ENCODE data around the gene CEMIP2.
"Not testable (repeated sequence)": the region's sequence is repeated elsewhere in the genome, so short reads cannot be mapped to it uniquely, and the experiment has no call there.

Gene CEMIP2

GRCh38 chr9:71706176-71706575, 62.1 kb downstream of the CEMIP2 start:
- no peak for DNase-seq

- DNase-seq, result no peak
Measured at GRCh38 chr9:71704796-71705195, 63.5 kb downstream of the CEMIP2 start.

- no peak for DNase-seq
Measured at GRCh38 chr9:71703172-71703872, 65.0 kb downstream of the CEMIP2 start.

- DNase-seq, result no peak
Measured at GRCh38 chr9:71697882-71698281, 70.4 kb downstream of the CEMIP2 start.

GRCh38 chr9:71694332-71694731, 74.0 kb downstream of the CEMIP2 start:
- DNase-seq, result no peak

GRCh38 chr9:71693607-71694006, 74.7 kb downstream of the CEMIP2 start:
- DNase-seq, result no peak

- no peak for DNase-seq
Measured at GRCh38 chr9:71692337-71692736, 76.0 kb downstream of the CEMIP2 start.

GRCh38 chr9:71691576-71691975, 76.7 kb downstream of the CEMIP2 start:
- DNase-seq, result not testable (repeated sequence)

- no peak for DNase-seq
Measured at GRCh38 chr9:71690689-71691435, 77.5 kb downstream of the CEMIP2 start.

GRCh38 chr9:71690063-71690688, 78.1 kb downstream of the CEMIP2 start:
- peak; percentile 45 for DNase-seq

- DNase-seq, result no peak
Measured at GRCh38 chr9:71687676-71688075, 80.6 kb downstream of the CEMIP2 start.

GRCh38 chr9:71685988-71686387, 82.3 kb downstream of the CEMIP2 start:
- DNase-seq, result no peak

- DNase-seq, result no peak
Measured at GRCh38 chr9:71685394-71685793, 82.9 kb downstream of the CEMIP2 start.

GRCh38 chr9:71684566-71684965, 83.7 kb downstream of the CEMIP2 start:
- no peak for DNase-seq

- DNase-seq, result no peak
Measured at GRCh38 chr9:71683598-71684235, 84.6 kb downstream of the CEMIP2 start.

- peak; percentile 64 for DNase-seq
Measured at GRCh38 chr9:71681708-71682272, 86.5 kb downstream of the CEMIP2 start.

- no peak for DNase-seq
Measured at GRCh38 chr9:71681104-71681707, 87.1 kb downstream of the CEMIP2 start.

GRCh38 chr9:71680189-71680980, 87.9 kb downstream of the CEMIP2 start:
- DNase-seq, result peak; percentile 85

- no peak for DNase-seq
Measured at GRCh38 chr9:71678999-71679398, 89.3 kb downstream of the CEMIP2 start.

GRCh38 chr9:71677209-71677608, 91.1 kb downstream of the CEMIP2 start:
- DNase-seq, result no peak

GRCh38 chr9:71676460-71676859, 91.9 kb downstream of the CEMIP2 start:
- no peak for DNase-seq

- DNase-seq, result no peak
Measured at GRCh38 chr9:71675857-71676165, 92.5 kb downstream of the CEMIP2 start.

Measured in HCEC 1CT (cell line).